Aorta (tissue), 5 donors: ENCODE measurements around the gene INTS2. TPM values are rescaled to one million over a fixed set of nuclear protein-coding genes. Genes with fewer than 3 reads are reported as not detected.
"Not testable (repeated sequence)": the region's sequence is repeated elsewhere in the genome, so short reads cannot be mapped to it uniquely, and the experiment has no call there.

Source experiments
- ATAC-seq: fragments of 200-7000 bp; cut with Tn5 transposase; one replicate; pipeline ENCODE4 v1.9.1; 2022; ENCODE audit warnings: moderate library complexity; ENCODE audit not compliant: low FRiP score
- DNase-seq, 2 donors: peaks; one replicate each; pipeline ENCODE4 v3.0.0-alpha.2; 2020
- H3K27ac ChIP-seq, 2 donors: one replicate each; pipeline ENCODE4 v1.5.1; 2013; ENCODE audit warnings: low read length in 2 of 2, mild to moderate bottlenecking in 2 of 2, moderate library complexity in 2 of 2, control low read depth in 1 of 2, inconsistent platforms in 1 of 2, low read depth in 1 of 2
- H3K27me3 ChIP-seq, 2 donors: one replicate each; pipeline ENCODE4 v1.6.1; 2013; ENCODE audit warnings: control low read depth in 1 of 2, low read length in 1 of 2, mild to moderate bottlenecking in 1 of 2, moderate library complexity in 1 of 2; ENCODE audit not compliant: insufficient read depth in 2 of 2, control insufficient read depth in 1 of 2
- H3K36me3 ChIP-seq, 2 donors: one replicate each; pipeline ENCODE4 v1.6.1; 2013; ENCODE audit warnings: control low read depth in 1 of 2, low read length in 1 of 2, mild to moderate bottlenecking in 1 of 2; ENCODE audit not compliant: insufficient read depth in 2 of 2, control insufficient read depth in 1 of 2
- H3K4me1 ChIP-seq, 2 donors: one replicate each; pipeline ENCODE4 v1.6.1; 2013; ENCODE audit warnings: low read length in 2 of 2, control low read depth in 1 of 2, mild to moderate bottlenecking in 1 of 2, moderate library complexity in 1 of 2; ENCODE audit not compliant: insufficient read depth in 2 of 2, control insufficient read depth in 1 of 2
- H3K4me3 ChIP-seq, 2 donors: one replicate each; pipeline ENCODE4 v1.5.1; 2013; ENCODE audit warnings: low read length in 2 of 2, control low read depth in 1 of 2, mild to moderate bottlenecking in 1 of 2
- H3K9me3 ChIP-seq: one replicate; pipeline ENCODE4 v1.6.1; 2013; ENCODE audit warnings: mild to moderate bottlenecking, low read length; ENCODE audit not compliant: control insufficient read depth
- WGBS, 2 donors: extraction: QIAGEN DNeasy Blood & Tissue Kit; methylation state at CpG; one replicate each; pipeline ENCODE4 v1.1.7; 2013; 5-methylcytosine and 5-hydroxymethylcytosine counted together
- intact Hi-C, 2 donors: fragments of 100-400 bp; cut with DNase I; formaldehyde crosslinking; loops; one replicate each; pipeline versions ENCODE4 v1.14.2 to v1.15.0; 2022
- polyA plus RNA-seq, 2 donors: library from polyadenylated mRNA; stranded (reverse); fragments of 200-250 nt; gene quantifications; one replicate each; pipeline ENCODE4 v1.2.3, GENCODE V29; 2013
- total RNA-seq, 2 donors: library from RNA; stranded (reverse); fragmentation: NEBNext Ultra II Directional; extraction: Animal tissue kit (Norgen Biotek cat#: 25700); gene quantifications; one replicate each; pipeline ENCODE4 v1.2.1, GENCODE V29; 2021
- donor health status: healthy with polysubstance abuse.
- donor health status: Bipolar disorder and iron deficiency.
- donor health status: DM: no; HTN: no; CAD: no.
- donor health status: DM: no; HTN: no; CAD: no.
- donor health status: DM: yes; HTN: yes; CAD: no.

The INTS2 gene
- total and polyA plus RNA-seq, 4 donors: 1.8 to 14.5 (median 6.9) TPM

DNA sequence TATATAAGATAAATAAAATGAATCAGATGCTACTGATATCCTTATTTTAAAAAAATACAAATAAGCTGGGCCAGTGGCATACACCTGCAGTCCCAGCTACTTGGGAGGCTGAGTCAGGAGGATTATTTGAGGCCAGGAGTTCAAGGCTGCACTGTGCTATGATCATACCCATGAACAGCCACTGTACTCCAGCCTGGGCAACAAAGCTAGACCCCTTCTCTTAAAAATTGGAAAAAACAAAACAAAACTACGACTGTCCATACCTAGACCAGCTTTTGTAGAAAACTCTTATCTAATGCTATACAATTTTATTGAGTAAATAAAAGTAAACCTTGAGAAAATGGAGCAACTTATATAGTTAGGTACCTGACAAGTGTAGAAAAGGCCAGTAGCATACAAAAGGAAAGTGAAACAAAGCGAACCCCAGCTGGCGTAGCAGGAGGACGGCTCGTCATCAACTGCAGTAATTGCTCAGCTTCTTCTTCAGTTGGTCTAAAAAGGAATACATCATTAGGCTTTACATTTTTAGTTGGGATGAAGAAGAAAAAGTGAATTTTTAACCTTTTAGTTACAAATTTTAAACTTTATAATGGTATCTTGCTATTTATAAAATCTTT lies 23.6 kb downstream of the INTS2 start:
- no peak for ATAC-seq
- Histone ChIP-seq H3K27me3 (no peaks in the 10 kb centered on the region), H3K36me3 (no peaks in the 10 kb centered on the region), H3K9me3 (no peaks in the 10 kb centered on the region), H3K4me1 (no peaks in the 10 kb centered on the region), H3K4me3 (no peak overlapping the region), H3K27ac (no peak overlapping the region)
- no peak for DNase-seq
- intact Hi-C loops: no loop called here
- 94% methylated on average over 5 of the region's 5 CpGs for WGBS, 2 donors

DNA sequence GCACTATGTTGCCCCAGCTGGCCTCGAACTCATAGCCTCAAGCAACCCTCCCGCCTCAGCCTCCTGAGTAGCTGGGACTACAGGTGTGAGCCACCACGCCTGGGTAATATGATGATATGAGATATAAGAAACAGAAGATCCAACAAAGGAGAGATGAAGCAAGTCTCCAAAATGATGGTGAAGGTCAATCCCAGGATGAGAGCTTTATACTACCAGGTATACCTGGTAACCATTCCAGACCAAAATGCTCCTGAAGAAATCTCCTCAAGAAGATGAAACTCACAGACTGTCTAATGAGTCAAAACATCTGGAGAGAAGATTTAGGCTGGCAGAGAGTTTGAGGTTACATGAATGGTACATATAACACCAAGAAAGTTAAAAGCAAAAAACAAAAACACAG lies 24.5 kb downstream of the INTS2 start:
- Histone ChIP-seq H3K36me3 (peaks cover 0 to 1% of the 10 kb centered on the region in 2 donors), H3K4me1 (no peaks in the 10 kb centered on the region), H3K27ac (no peak overlapping the region), H3K9me3 (no peaks in the 10 kb centered on the region), H3K4me3 (no peak overlapping the region), H3K27me3 (no peaks in the 10 kb centered on the region)
- WGBS, 2 donors: 97 to 99% methylated on average over 3 of the region's 3 CpGs
- DNase-seq: no peak
- intact Hi-C loops: no loop called here
- no peak for ATAC-seq

GRCh38 chr17:61897548-61898180 lies 30.1 kb downstream of the INTS2 start:
- 88 to 92% methylated on average over 2 of the region's 2 CpGs for WGBS, 2 donors
- no peak overlapping the region for H3K4me3 ChIP-seq
- H3K4me1 ChIP-seq: no peaks in the 10 kb centered on the region
- no peaks in the 10 kb centered on the region for H3K27me3 ChIP-seq
- H3K27ac ChIP-seq: no peak overlapping the region
- intact Hi-C loops: no loop called here
- no peaks in the 10 kb centered on the region for H3K9me3 ChIP-seq
- peaks cover 0 to 5% of the 10 kb centered on the region in 2 donors for H3K36me3 ChIP-seq
- ATAC-seq (no peak), DNase-seq (no peak)

- Histone ChIP-seq H3K27ac (no peak overlapping the region), H3K36me3 (peaks cover 0 to 5% of the 10 kb centered on the region in 2 donors), H3K9me3 (no peaks in the 10 kb centered on the region), H3K4me1 (no peaks in the 10 kb centered on the region), H3K4me3 (no peak overlapping the region), H3K27me3 (no peaks in the 10 kb centered on the region)
- WGBS, 2 donors: 60% methylated on average over 2 of the region's 2 CpGs
- intact Hi-C loops: no loop called here
- DNase-seq (no peak), ATAC-seq (no peak)
These were observed 32.4 kb downstream of the INTS2 start for GRCh38 chr17:61895391-61895790.

DNA sequence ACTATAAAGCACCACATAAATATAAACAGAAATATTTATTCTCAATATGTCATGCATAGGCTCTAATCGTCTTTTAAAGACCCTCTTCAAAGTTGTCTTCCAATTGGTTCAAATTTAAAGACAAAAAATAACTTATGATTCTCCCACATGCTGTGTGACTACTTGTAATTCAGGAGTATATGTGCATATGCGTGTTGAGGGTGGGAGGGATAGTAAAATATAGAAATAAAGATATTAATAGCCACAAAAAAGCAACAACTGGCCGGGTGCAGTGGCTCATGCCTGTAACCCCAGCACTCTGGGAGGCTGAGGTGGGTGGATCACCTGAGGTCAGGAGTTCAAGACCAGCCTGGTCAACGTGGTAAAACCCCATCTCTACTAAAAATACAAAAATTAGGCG lies 33.5 kb downstream of the INTS2 start:
- intact Hi-C loops, H3K9me3 ChIP-seq, H3K27ac ChIP-seq, H3K36me3 ChIP-seq, ATAC-seq, H3K4me1 ChIP-seq, H3K4me3 ChIP-seq, H3K27me3 ChIP-seq, DNase-seq: not testable (repeated sequence)
- WGBS, 2 donors: 82 to 87% methylated on average over 5 of the region's 5 CpGs

GRCh38 chr17:61887733-61888132 lies 40.0 kb downstream of the INTS2 start:
- H3K36me3 ChIP-seq, H3K9me3 ChIP-seq, H3K4me1 ChIP-seq, H3K27ac ChIP-seq, intact Hi-C loops, DNase-seq, H3K27me3 ChIP-seq, H3K4me3 ChIP-seq, ATAC-seq: not testable (repeated sequence)
- 95 to 98% methylated on average over 6 of the region's 6 CpGs for WGBS, 2 donors

DNA sequence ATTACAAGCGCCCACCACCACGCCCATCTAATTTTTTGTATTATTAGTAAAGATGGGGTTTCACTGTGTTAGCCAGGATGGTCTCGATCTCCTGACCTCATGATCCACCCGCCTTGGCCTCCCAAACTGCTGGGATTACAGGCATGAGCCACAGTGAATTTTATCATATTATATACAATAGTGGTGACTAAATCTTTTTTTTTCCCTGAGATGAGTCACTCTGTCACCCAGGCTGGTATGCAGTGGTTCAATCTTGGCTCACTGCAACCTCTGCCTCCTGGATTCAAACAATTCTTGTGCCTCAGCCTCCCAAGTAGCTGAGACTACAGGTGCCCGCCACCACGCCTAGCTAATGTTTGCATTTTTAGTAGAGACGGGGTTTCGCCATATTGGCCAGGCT lies 41.9 kb downstream of the INTS2 start:
- H3K4me3 ChIP-seq, H3K4me1 ChIP-seq, intact Hi-C loops, H3K27ac ChIP-seq, H3K36me3 ChIP-seq, ATAC-seq, H3K9me3 ChIP-seq, DNase-seq, H3K27me3 ChIP-seq: not testable (repeated sequence)
- WGBS, 2 donors: 98% methylated on average over 8 of the region's 8 CpGs

DNA sequence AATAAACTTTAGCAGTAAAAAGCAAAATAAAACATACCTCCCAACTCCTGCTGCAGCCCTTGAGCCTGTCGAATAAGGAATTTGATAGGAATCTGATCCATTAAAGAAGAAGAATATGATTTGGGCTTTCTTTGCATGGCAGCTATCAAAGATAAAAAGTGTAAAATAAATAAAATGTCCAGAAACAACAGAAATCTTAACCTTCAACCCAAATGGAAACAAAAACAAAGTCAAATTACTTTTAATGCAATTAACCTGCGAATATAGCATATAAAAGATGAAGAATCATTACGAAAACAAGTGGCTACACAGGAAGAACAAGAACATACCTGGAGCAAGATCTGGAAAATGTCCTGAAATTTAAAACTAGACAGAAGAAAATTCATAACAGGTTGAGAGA lies 42.9 kb downstream of the INTS2 start:
- Histone ChIP-seq H3K27me3 (no peaks in the 10 kb centered on the region), H3K9me3 (no peaks in the 10 kb centered on the region)
- 92 to 94% methylated on average over 3 of the region's 3 CpGs for WGBS, 2 donors

DNA sequence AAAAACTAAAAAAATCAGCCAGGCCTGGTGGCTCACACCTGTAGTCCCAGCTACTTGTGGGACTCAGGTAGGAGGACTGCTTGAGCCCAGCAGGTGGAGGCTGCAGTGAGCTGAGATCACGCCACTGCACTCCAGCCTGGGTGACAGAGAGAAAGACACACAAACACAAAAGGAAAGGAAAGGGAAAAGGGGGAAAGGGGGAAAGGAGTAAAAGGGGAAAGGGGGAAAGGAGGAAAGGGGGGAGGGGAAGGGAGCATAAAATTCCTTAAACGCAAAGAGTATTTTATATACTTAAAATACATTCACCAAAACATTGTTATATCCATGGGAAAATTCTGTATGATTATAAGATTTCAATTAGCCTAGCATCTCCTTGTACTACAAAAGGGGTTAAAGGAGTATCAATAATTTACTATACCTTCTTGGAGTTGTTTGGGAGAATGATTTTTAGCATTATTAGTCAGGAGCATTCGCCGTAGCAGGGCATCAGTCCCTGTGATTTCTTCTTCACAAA lies 47.1 kb downstream of the INTS2 start:
- DNase-seq: no peak
- no peaks in the 10 kb centered on the region for H3K27me3 ChIP-seq
- WGBS, 2 donors: 94 to 100% methylated on average over 4 of the region's 4 CpGs
- H3K4me1 ChIP-seq: no peaks in the 10 kb centered on the region
- peaks cover 0 to 3% of the 10 kb centered on the region in 2 donors for H3K36me3 ChIP-seq
- no peak overlapping the region for H3K4me3 ChIP-seq
- ATAC-seq: no peak
- H3K27ac ChIP-seq: no peak overlapping the region
- intact Hi-C loops: no loop called here
- H3K9me3 ChIP-seq: no peaks in the 10 kb centered on the region

More for the DNA sequence above, 42.9 kb downstream of the INTS2 start:
- no peak for ATAC-seq
- DNase-seq: no peak
- Histone ChIP-seq H3K27ac (no peak overlapping the region), H3K36me3 (no peaks in the 10 kb centered on the region), H3K4me3 (no peak overlapping the region), H3K4me1 (no peaks in the 10 kb centered on the region)
- intact Hi-C loops: no loop called here
